GM15510 (cell line): ENCODE results near the gene MTPN.

ENCODE experiments used
- POLR2A ChIP-seq: IDR thresholded peaks from 3 replicates; pipeline ENCODE4 v1.6.1; 2011; ENCODE audit warnings: borderline replicate concordance; ENCODE audit not compliant: insufficient read length; ENCODE audit errors: extremely low read depth

Gene MTPN

DNA sequence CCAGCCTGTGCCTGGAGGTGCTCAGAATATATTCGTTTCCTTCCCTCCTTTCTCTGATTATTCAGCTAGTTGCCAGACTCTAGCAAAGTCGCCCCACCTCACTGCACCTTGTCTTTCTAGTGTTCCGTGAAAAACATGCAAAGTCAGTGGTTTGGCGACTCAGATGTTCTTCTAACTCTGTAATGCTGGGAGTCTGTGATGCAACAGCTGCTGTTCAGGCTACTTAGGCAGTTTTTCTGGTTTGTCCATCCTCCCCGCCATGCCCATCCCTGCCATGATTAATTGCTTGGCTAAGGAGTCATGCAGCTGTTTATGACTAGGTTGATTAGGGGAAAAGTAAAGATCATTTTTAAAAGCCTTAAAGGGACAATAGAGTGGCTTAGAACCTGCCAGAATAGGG lies 99.4 kb downstream of the MTPN start:
- TF ChIP-seq POLR2A, result no peak
